Cardiac muscle cell (in vitro differentiated cells and primary cell): ENCODE data around the gene SAMD4A. TPM values are rescaled to one million over a fixed set of nuclear protein-coding genes. Genes with fewer than 3 reads are reported as not detected.

Experiments
- DNase-seq, 2 donors: peaks; one replicate each; pipeline versions ENCODE4 v3.0.0 to v3.0.0-alpha.2; 2010 to 2017; ENCODE audit warnings: low read depth in 1 of 2, low spot score in 1 of 2
- H3K27ac ChIP-seq: fragments of 200-600 bp; sonication (generic); 2 replicates; pipeline ENCODE4 v1.5.1; 2016
- H3K27me3 ChIP-seq: fragments of 200-600 bp; sonication (generic); 2 replicates; pipeline ENCODE4 v1.6.0; 2016; ENCODE audit warnings: control low read depth
- H3K36me3 ChIP-seq: fragments of 200-600 bp; sonication (generic); 2 replicates; pipeline ENCODE4 v1.5.1; 2016; ENCODE audit warnings: control low read depth
- H3K4me1 ChIP-seq: fragments of 200-600 bp; sonication (generic); 2 replicates; pipeline ENCODE4 v1.8.1; 2017; ENCODE audit warnings: low read depth, mild to moderate bottlenecking, mixed run types
- H3K4me3 ChIP-seq: fragments of 200-600 bp; sonication (generic); 2 replicates; pipeline ENCODE4 v1.5.1; 2016; ENCODE audit warnings: mild to moderate bottlenecking
- H3K9me3 ChIP-seq: fragments of 200-600 bp; sonication (generic); 2 replicates; pipeline ENCODE4 v1.5.1; 2017; ENCODE audit warnings: low read depth, mild to moderate bottlenecking, control low read depth
- CTCF ChIP-seq: IDR thresholded peaks from 2 replicates; pipeline ENCODE4 v1.5.1; 2012; ENCODE audit warnings: low read depth, mild to moderate bottlenecking, low read length
- polyA plus RNA-seq: library from polyadenylated mRNA; unstranded; fragments of >200 nt; fragmentation: Nextera tagmentation; extraction: Ambion mirVana; gene quantifications from 2 replicates; pipeline ENCODE4 v1.2.1, GENCODE V29; 2016
- total RNA-seq: library from RNA; depleted of rRNA; stranded (reverse); fragments of >200 nt; gene quantifications from 2 replicates; pipeline ENCODE4 v1.2.3, GENCODE V29; 2016

SAMD4A gene
- total and polyA plus RNA-seq, 2 experiments from 2014 or later = 14.4 to 60.4 TPM

DNA sequence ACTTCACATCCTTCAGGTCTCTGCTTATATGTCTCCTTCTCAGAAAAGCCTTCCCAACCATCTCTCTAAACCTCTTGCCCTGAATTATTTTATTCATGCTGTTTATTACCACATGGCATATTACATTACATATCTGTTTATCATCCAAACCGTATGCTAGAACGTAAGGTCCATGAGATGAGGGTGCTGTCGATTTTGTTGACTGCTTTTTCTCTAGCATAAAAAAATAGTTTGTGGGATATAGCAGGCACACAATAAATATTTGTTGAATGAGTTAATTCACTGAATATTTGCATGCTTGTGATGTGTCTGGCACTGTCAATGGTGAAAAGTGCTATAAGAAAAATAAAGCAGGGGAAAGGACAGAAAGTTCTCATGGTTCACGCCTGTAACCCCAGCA is 22.9 kb downstream of the SAMD4A start:
- DNase-seq = no peak
- no peak overlapping the region for H3K27ac ChIP-seq
- no peak for TF ChIP-seq CTCF
- H3K36me3 ChIP-seq = no peaks in the 10 kb centered on the region
- H3K9me3 ChIP-seq = no peaks in the 10 kb centered on the region
- no peaks in the 10 kb centered on the region for H3K4me1 ChIP-seq
- no peaks in the 10 kb centered on the region for H3K27me3 ChIP-seq
- H3K4me3 ChIP-seq = no peak overlapping the region

- Histone ChIP-seq H3K4me1 (no peaks in the 10 kb centered on the region), H3K36me3 (no peaks in the 10 kb centered on the region), H3K9me3 (no peaks in the 10 kb centered on the region), H3K4me3 (no peak overlapping the region), H3K27ac (peak overlapping the region; percentile 38), H3K27me3 (no peaks in the 10 kb centered on the region)
- no peak for DNase-seq
- no peak for TF ChIP-seq CTCF
Observed at GRCh38 chr14:54590481-54590880, 23.6 kb downstream of the SAMD4A start.

DNA sequence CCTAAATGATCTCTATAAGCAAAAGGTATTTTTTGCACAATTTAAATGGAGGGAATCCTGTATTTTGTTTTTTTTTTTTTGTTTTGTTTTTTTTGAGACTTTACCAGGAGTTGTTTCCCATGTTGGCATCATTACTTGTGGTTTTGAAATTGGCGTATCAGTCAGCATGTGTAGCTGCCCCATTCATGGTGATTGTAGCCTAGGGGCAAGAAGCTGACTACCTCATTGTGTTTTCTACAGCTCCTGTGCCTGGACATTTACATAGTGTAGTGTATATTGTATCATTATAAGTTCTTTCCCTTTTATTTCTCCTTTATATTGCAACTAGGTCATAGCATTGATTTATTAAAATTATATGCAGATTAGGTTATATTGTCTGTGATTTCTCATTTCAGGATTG is 24.5 kb downstream of the SAMD4A start:
- no peak for TF ChIP-seq CTCF
- Histone ChIP-seq H3K27me3 (no peaks in the 10 kb centered on the region), H3K9me3 (no peaks in the 10 kb centered on the region), H3K36me3 (no peaks in the 10 kb centered on the region), H3K4me3 (no peak overlapping the region), H3K4me1 (no peaks in the 10 kb centered on the region), H3K27ac (no peak overlapping the region)
- no peak for DNase-seq

GRCh38 chr14:54591866-54592265 is 24.9 kb downstream of the SAMD4A start:
- H3K27me3 ChIP-seq = no peaks in the 10 kb centered on the region
- no peak for DNase-seq
- H3K36me3 ChIP-seq = no peaks in the 10 kb centered on the region
- no peak overlapping the region for H3K27ac ChIP-seq
- H3K9me3 ChIP-seq = no peaks in the 10 kb centered on the region
- H3K4me3 ChIP-seq = no peak overlapping the region
- no peak for TF ChIP-seq CTCF
- H3K4me1 ChIP-seq = no peaks in the 10 kb centered on the region

DNA sequence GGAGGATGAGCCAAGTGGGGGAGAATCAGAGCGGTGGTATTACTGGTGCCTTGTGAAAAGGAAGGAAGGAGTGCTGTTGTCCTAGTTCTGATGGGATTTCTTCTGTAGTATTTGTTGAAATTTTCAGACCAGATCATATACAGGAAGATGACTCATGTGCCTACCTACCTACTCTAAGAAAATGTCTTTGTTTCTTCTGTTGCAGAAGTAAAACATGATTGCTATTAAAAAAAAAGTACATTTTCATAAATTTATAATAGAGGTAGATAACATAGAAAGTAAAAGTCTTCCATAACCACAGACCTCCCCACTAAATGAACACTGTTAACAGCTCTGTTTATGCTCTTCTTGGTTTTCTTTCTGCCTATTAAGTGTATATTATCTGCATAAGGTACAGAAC is 26.9 kb downstream of the SAMD4A start:
- H3K36me3 ChIP-seq = no peaks in the 10 kb centered on the region
- H3K9me3 ChIP-seq = no peaks in the 10 kb centered on the region
- peak in 1 of 2 donors; percentile 29 for DNase-seq
- no peak for TF ChIP-seq CTCF
- H3K4me1 ChIP-seq = no peaks in the 10 kb centered on the region
- no peaks in the 10 kb centered on the region for H3K27me3 ChIP-seq
- no peak overlapping the region for H3K27ac ChIP-seq
- H3K4me3 ChIP-seq = no peak overlapping the region

DNA sequence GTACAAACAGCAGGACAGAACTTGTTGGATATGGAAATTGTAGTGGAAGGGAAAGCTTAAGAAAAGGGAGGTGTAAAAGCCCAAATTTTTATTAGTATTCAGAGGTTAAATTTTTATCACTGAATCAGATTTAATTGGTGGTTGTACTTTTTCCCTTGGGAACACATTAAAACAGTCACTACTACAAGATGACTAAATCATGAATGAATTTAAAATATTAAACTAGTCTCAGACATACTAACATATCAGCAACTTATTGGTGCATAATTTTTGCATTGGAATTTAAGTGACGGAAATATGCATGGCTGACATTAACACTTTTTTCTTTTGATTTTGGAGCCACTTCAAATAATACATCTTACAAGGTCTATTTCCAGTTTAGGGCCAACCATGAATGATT is 27.6 kb downstream of the SAMD4A start:
- Histone ChIP-seq H3K4me3 (no peak overlapping the region), H3K36me3 (no peaks in the 10 kb centered on the region), H3K9me3 (no peaks in the 10 kb centered on the region), H3K4me1 (peaks cover 2% of the 10 kb centered on the region), H3K27me3 (no peaks in the 10 kb centered on the region), H3K27ac (no peak overlapping the region)
- TF ChIP-seq CTCF = no peak
- DNase-seq = no peak
